HG02763 (cell line): Measurements from ENCODE around the gene ID3.

Source experiments
- ATAC-seq: cut with Tn5 transposase; IDR thresholded peaks from one replicate; pipeline ENCODE4 v1.9.1; 2021; ENCODE audit warnings: mild to moderate bottlenecking, moderate library complexity; ENCODE audit not compliant: unreplicated experiment

ID3 gene

GRCh38 chr1:23559136-23559984 lies at the start of gene ID3:
TSS of gene ID3 (minus strand) at chr1:23559501. CDS start at chr1:23559426, 75 bp downstream.
- peak; percentile 62 for ATAC-seq

GRCh38 chr1:23607944-23608343 lies 48.6 kb upstream of the ID3 start:
- no peak for ATAC-seq

GRCh38 chr1:23601968-23602876 lies 42.9 kb upstream of the ID3 start:
- ATAC-seq: no peak

GRCh38 chr1:23601135-23601967 lies 42.0 kb upstream of the ID3 start:
- no peak for ATAC-seq

- no peak for ATAC-seq
Measured at GRCh38 chr1:23600283-23600682, 41.0 kb upstream of the ID3 start.

GRCh38 chr1:23599125-23599524 lies 39.8 kb upstream of the ID3 start:
- no peak for ATAC-seq

- no peak for ATAC-seq
Measured at GRCh38 chr1:23598424-23598823, 39.1 kb upstream of the ID3 start.

- ATAC-seq: no peak
Measured at GRCh38 chr1:23597635-23598388, 38.5 kb upstream of the ID3 start.

GRCh38 chr1:23596382-23597358 lies 37.4 kb upstream of the ID3 start:
- no peak for ATAC-seq

- no peak for ATAC-seq
Measured at GRCh38 chr1:23594927-23595353, 35.6 kb upstream of the ID3 start.

- ATAC-seq: no peak
Measured at GRCh38 chr1:23594149-23594907, 35.0 kb upstream of the ID3 start.

GRCh38 chr1:23593556-23594148 lies 34.4 kb upstream of the ID3 start:
- no peak for ATAC-seq

- no peak for ATAC-seq
Measured at GRCh38 chr1:23593042-23593521, 33.8 kb upstream of the ID3 start.

- ATAC-seq: no peak
Measured at GRCh38 chr1:23592209-23592892, 33.0 kb upstream of the ID3 start.

GRCh38 chr1:23591460-23592208 lies 32.3 kb upstream of the ID3 start:
- no peak for ATAC-seq

GRCh38 chr1:23590058-23590783 lies 30.9 kb upstream of the ID3 start:
- no peak for ATAC-seq
